Effector memory CD8-positive, alpha-beta T cell (primary cell): ENCODE measurements around the gene ATP6V0C.

Source experiments
- ATAC-seq: fragments of 150-1000 bp; cut with Tn5 transposase; replicated peaks from 2 replicates; pipeline ENCODE4 v1.10.0; 2021; ENCODE audit warnings: mild to moderate bottlenecking, moderate library complexity
- DNase-seq, 3 experiments: peaks; one replicate each; pipeline ENCODE4 v3.0.0; 2021
- H3K27ac Mint-ChIP-seq, 2 donors: one replicate each; pipeline ENCODE4 v1.8.0; 2022; ENCODE audit warnings: mild to moderate bottlenecking in 2 of 2, mixed read lengths in 2 of 2, moderate library complexity in 2 of 2
- H3K27me3 Mint-ChIP-seq, 2 donors: one replicate each; pipeline ENCODE4 v1.8.0; 2022; ENCODE audit warnings: mixed read lengths in 2 of 2
- H3K36me3 Mint-ChIP-seq: one replicate; pipeline ENCODE4 v1.8.0; 2022; ENCODE audit warnings: mild to moderate bottlenecking, moderate library complexity, mixed read lengths; ENCODE audit not compliant: insufficient read depth
- H3K4me1 Mint-ChIP-seq, 2 donors: one replicate each; pipeline ENCODE4 v1.8.0; 2022; ENCODE audit warnings: low read depth in 2 of 2, mixed read lengths in 2 of 2
- H3K4me3 Mint-ChIP-seq, 2 donors: one replicate each; pipeline ENCODE4 v1.8.0; 2022; ENCODE audit warnings: mild to moderate bottlenecking in 2 of 2, mixed read lengths in 2 of 2, moderate library complexity in 2 of 2
- H3K9me3 Mint-ChIP-seq, 2 donors: one replicate each; pipeline ENCODE4 v1.8.0; 2022; ENCODE audit warnings: mixed read lengths in 2 of 2
- total RNA-seq, 9 experiments: gene quantifications; one replicate each; lab custom pipeline; 2026; lab: John Stamatoyannopoulos, UW

The ATP6V0C gene
- total RNA-seq = 0.39 to 4.3 (median 0.85) reads per million in 9 experiments

DNA sequence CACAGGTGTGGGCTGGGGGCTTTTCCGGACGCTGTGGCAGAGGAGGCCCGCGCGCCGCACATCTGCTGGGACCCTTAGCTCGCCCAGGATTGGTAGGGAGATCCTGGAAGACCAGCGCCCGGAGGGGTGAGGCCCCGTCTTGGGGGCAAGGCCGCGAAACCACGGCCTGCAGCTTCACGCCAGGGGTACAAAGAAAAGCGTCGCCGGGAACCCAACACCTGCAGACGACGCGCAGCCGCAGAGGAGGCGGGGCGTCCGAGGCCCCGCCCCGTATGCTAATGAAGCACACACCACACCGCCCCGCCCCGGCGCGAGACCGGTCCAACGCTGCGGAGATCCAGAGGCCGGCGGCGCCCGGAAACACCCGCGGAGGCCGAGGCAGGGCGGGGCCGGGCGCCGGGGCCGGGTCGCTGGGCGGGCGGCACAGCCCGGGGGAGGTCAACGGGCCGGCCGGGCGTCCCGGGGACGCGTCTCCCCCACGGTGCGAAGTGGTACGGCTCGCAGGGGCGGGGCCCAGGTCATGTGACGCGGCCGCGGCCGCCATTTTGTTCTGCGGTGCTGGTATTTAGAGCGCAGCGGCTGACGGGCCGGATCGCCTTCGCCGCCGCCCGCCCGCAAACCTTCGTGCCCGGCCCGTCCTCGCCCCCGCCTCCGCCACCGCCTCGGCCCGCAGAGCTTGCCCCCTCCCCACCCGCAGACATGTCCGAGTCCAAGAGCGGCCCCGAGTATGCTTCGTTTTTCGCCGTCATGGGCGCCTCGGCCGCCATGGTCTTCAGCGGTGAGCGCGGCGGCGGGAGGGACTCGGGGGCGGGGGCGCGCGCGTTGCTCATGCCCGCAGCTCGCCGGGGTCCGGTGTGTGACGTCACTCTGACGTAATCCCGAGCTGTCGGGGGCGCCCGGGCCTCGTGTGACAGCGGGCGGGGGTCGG, at the start of gene ATP6V0C:
ATP6V0C (plus strand) TSS at position 548 of the 928 bp plus-strand sequence; CDS start at position 700, 152 bp downstream.
- peak; percentile 82 for ATAC-seq
- H3K4me1 Mint-ChIP-seq = peaks cover 40 to 50% of the 10 kb centered on the region in 2 donors
- no peaks in the 10 kb centered on the region for H3K9me3 Mint-ChIP-seq
- peak within 1 kb of the TSS; percentile 91 for H3K4me3 Mint-ChIP-seq
- no peaks in the 10 kb centered on the region for H3K27me3 Mint-ChIP-seq
- peak; percentile 87 to 90 (median 89) for DNase-seq
- H3K27ac Mint-ChIP-seq = peak within 1 kb of the TSS; percentile 96
- peaks cover 54% of the 10 kb centered on the region for H3K36me3 Mint-ChIP-seq

DNA sequence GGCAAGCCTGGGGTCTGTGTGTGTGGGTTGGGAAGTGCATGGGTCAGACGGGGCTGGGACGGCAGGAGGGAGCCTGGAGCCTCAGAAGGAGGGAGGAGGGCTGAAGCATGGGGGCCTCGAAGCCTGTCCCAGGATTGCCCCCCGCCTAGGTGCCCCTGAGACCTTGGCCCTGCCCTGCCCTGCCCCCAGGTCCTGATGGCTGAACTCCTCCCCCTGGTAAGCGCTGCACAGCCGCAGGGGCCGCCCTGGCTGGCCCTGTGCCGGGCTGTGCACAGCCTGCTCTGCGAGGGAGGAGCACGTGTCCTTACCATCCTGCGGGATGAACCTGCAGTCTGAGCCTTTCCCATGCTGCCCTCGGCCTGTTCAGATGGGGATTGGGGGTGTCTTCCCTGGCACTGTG, 49.4 kb upstream of the ATP6V0C start:
- no peaks in the 10 kb centered on the region for H3K36me3 Mint-ChIP-seq
- no peak overlapping the region for H3K4me3 Mint-ChIP-seq
- peaks cover under 1 to 23% of the 10 kb centered on the region in 2 donors for H3K27me3 Mint-ChIP-seq
- DNase-seq (no peak), ATAC-seq (no peak)
- H3K9me3 Mint-ChIP-seq = no peaks in the 10 kb centered on the region
- peaks cover 5% of the 10 kb centered on the region in 2 donors for H3K4me1 Mint-ChIP-seq
- H3K27ac Mint-ChIP-seq = no peak overlapping the region

DNA sequence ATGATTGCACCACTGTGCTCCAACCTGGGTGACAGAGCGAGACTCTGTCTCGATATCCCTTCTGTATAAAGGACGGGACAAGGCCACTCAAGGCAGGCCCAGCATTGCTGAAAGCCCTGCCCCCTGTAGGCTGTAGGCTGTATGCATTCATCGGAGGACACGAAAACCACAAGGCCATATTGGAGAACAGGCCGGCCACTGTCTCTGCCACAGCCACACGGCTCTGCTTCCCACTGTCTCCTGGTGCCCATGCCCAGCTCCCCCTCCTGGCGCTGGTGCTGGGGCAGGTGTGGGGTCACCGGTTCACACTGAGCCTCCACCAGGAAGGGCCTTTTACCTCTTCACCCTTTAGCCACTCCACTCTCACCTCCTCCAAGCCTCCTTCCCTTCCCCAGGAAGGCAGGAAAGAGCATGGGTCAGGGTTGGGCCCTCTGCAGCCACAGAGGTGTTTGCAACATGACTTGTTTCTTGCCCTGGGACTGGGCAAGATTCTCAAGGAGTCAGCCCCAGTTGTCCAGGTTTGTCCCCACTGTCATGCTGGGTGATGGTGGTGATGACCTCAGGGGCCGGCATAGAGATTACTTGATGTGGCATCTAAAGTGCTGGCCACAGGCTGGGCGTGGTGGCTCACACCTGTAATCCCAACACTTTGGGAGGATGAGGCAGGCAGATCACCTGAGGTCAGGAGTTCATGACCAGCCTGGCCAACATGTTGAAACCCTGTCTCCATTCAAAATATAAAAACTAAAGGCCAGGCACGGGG, 47.9 kb upstream of the ATP6V0C start:
- Mint-ChIP-seq H3K4me1 (peaks cover 0 to 7% of the 10 kb centered on the region in 2 donors), H3K4me3 (no peak overlapping the region), H3K27ac (no peak overlapping the region), H3K27me3 (peaks cover 13 to 38% of the 10 kb centered on the region in 2 donors), H3K36me3 (no peaks in the 10 kb centered on the region), H3K9me3 (no peaks in the 10 kb centered on the region)
- ATAC-seq (no peak), DNase-seq (no peak)

DNA sequence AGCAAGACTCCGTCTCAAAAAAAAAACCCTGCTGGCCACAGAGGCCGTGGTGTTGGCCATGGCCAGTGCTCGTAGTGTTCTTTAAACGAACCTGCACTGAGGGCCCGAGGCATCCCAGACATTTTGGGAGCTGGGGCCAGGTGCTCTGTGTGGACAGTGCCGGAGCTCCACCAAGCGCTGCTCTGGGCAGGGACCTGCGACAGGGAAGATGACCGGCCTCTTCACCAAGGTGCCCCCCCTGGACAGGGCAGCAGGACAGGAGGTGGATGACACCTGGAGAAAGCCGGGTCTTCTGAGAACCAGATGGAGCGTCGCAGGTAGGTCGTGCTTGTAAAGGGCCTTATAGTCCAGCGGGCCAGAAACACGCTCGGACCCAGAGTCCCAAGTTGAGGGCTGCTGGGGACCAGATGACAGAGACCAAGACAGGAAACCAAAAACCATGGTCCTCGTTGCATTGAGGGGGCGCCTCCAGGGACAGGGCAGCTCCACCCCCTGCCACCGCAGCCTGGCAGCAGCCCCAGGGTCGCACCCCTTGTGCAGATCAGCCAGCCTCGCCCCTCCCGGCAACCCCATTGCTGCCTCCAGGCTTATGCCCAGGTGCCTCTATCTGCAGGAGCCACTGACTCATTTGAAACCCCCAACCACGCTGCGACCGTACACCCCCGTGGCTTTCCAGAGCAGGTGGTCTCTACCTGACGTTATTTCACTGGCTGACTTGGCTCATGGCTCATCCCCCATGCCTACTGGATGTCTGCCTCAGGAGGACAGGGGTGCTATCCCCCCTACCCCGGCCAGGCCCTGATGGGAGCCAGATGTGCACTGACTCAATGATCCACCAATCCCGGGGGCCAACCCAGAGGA, 46.9 kb upstream of the ATP6V0C start:
- Mint-ChIP-seq H3K27ac (no peak overlapping the region), H3K27me3 (peaks cover 13 to 40% of the 10 kb centered on the region in 2 donors), H3K4me1 (peaks cover 0 to 7% of the 10 kb centered on the region in 2 donors), H3K9me3 (no peaks in the 10 kb centered on the region), H3K36me3 (no peaks in the 10 kb centered on the region), H3K4me3 (peak overlapping the region in 1 of 2 donors; percentile 6)
- DNase-seq (no peak), ATAC-seq (no peak)

DNA sequence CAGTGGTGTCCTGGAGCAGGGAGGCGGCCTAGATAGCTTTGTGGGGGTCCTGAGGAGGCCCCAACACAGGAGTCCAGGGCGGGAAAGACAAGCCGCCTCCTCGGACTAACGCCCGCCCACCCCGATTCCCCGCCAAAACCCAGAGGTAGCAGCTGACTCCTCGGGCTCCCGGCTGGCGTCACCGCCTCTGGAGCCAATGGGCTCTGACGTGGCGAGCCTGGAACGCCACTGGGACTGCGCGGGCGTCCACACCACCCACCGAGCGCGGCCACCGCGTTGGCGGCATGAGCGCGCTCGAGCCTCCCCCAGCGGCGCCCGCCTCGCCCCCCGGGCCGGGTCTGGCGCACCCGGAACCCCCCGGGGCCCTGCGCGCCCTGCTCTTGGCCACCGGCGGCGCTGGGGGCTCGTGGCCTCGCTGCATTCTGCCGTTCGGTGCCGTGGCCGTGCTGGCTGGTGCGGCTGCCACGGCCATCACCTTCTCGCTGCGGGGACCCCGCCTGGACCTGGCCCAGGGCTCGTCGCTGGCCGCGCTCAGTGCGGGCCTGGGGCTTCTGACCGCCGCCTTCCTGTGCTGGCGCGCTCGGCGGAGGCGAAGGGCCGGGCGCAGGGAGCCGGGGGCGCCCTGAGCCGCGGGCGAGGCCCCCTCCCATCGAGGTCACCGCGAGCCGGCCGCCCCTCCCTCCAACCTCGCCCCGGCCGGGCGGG, 46.1 kb upstream of the ATP6V0C start:
- Mint-ChIP-seq H3K4me1 (peaks cover 0 to 7% of the 10 kb centered on the region in 2 donors), H3K4me3 (peak overlapping the region; percentile 57 to 59), H3K36me3 (no peaks in the 10 kb centered on the region), H3K27me3 (peaks cover 13 to 47% of the 10 kb centered on the region in 2 donors), H3K9me3 (no peaks in the 10 kb centered on the region), H3K27ac (no peak overlapping the region)
- ATAC-seq = peak; percentile 59
- no peak for DNase-seq

DNA sequence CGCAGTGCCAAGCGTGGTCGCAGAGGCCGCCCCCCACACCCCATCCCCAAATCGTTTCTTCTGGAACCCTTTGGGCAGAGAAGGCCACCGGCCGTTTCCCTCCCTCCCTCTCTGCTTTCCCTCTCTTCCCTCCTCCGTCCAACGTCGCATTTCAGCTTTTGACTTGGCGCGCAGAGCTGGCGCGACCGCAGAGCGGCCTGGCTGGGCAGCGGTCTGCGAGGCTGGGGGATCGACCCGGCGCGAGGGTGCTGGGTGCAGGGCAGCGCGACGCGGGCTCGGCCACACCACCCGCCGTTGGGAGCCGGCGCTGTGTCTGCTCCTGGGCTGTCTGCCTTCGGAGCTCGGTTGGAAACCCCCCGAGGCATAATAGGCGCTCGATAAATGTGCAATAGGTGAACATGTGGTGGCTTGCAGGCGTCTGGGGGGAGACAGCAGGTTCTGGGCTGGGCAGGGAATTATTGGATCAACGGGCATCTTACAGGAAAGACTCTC, 45.5 kb upstream of the ATP6V0C start:
- peak; percentile 64 for ATAC-seq
- H3K9me3 Mint-ChIP-seq = no peaks in the 10 kb centered on the region
- no peak for DNase-seq
- H3K36me3 Mint-ChIP-seq = no peaks in the 10 kb centered on the region
- peak overlapping the region; percentile 57 to 59 for H3K4me3 Mint-ChIP-seq
- H3K27me3 Mint-ChIP-seq = peaks cover 13 to 53% of the 10 kb centered on the region in 2 donors
- H3K4me1 Mint-ChIP-seq = peaks cover 5 to 10% of the 10 kb centered on the region in 2 donors
- no peak overlapping the region for H3K27ac Mint-ChIP-seq

DNA sequence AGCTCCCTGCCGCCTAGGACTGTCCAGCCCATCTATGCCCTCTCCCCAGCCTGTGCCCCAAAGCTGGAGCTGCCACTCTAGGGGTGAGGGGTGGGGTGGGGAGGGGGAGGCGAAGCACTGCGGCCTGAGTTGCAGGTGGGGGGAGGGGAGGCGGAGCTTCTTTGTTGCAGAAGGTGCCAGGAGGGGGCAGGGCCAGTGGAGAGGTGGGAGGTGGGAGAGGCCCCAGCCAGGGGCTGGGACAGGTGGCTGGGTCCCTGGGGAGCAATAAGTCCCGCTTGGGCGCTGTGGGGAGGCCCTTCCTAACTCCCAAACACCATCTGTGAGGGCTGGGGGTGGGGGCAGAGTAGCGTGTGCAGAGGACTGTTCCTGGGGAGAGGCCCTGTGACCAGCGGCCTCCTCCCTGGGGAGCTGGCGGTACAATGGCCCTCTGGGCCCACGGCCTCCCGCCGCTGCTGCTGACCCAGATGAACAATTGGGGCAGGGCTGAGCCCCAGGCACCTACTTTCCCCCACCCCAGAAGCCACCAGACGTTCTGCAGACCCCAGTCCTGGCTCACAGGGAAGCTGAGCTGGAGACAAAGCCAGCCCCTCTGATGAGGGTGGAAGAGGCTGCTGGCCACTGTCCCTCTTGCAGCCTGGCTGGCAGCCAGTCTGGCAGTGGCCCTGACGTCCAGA, 44.9 kb upstream of the ATP6V0C start:
- Mint-ChIP-seq H3K4me1 (peaks cover 7 to 11% of the 10 kb centered on the region in 2 donors), H3K27me3 (peaks cover 13 to 56% of the 10 kb centered on the region in 2 donors), H3K4me3 (peak overlapping the region; percentile 57 to 59), H3K9me3 (no peaks in the 10 kb centered on the region), H3K27ac (no peak overlapping the region), H3K36me3 (no peaks in the 10 kb centered on the region)
- ATAC-seq (no peak), DNase-seq (no peak)

DNA sequence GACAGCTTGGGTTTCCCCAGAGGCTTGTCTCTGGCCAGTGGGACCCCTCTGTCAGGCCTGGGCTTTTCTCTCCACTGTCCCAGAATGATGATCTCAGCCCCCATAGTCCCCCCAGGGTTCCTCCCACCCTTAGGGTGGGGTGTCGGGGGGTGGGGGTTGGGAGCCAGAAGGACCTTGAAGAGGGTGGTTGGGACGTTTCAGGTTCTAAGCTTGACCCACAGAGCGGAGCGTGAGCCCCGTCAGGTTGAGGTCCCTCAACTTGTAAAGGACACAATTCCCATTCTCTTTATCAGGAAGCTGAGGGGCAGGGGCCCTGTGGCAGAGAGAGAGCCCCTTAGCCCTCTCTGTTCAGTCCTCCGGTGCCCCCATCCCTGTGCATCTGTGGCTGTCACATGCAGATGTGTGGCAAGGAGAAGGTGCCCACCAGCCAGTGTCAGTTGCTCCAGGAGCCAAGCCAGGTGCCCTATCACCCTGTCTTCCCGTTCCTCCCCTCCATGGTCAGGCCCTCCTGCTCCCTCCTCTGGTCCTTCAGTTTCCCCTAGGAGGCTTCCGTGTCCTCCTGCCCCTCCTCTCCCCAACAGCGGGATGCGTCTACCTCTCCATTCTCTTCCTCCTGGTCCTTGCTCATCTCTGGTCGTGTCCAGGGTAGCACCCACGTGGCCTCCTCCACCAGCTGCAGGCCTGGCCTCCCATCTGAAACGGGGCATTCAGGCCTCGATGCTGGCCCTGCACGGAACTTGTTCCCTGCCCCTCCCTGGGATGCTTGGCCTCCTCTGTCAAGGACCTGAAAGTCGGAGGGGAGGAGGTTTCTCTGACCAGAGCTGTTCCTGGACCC, 44.1 kb upstream of the ATP6V0C start:
- Mint-ChIP-seq H3K9me3 (no peaks in the 10 kb centered on the region), H3K4me3 (no peak overlapping the region), H3K36me3 (no peaks in the 10 kb centered on the region), H3K4me1 (peaks cover 7 to 11% of the 10 kb centered on the region in 2 donors), H3K27me3 (peaks cover 13 to 56% of the 10 kb centered on the region in 2 donors), H3K27ac (no peak overlapping the region)
- ATAC-seq (no peak), DNase-seq (no peak)

DNA sequence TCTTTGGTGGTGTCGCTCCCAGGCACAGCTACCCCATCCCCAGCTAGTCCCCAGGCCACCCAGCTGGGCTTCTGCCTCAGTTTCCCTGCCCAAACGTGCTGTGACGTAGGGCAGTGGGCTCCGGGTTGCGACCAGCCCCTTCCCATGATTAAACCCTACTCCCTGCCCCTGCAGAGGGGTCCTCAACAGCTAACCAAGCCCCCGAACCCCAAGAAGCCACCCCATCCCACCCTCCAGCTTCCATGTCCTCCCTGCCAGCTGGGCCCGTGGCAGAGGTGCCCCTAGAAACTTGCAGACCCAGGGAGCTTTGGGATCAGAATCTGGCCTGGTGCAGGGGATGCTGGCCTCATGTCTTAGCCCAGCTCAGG, 43.5 kb upstream of the ATP6V0C start:
- ATAC-seq = no peak
- Mint-ChIP-seq H3K27ac (no peak overlapping the region), H3K4me1 (peaks cover 7 to 11% of the 10 kb centered on the region in 2 donors), H3K27me3 (peaks cover 13 to 56% of the 10 kb centered on the region in 2 donors), H3K9me3 (no peaks in the 10 kb centered on the region), H3K4me3 (peak overlapping the region in 1 of 2 donors; percentile 45), H3K36me3 (no peaks in the 10 kb centered on the region)
- DNase-seq = no peak

DNA sequence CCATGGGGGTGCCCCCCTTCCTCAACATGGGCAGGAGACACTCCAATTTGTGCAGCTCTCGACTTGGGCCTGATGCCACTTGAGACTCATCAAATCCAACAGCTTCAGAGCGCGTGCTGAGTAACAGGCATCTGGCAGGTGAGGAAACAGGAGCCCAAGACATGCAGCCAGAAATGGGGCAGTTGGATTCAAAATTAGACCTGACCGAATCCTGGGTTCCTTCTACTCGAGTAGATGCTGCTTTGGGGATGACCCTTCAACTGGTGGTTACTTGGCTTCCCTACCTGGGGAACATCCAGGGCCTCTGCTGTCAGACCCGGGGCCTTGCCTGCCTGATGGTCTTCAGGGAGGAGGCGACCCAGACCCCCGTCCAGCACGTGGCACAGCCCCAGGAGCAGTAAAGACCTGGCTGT, 43.1 kb upstream of the ATP6V0C start:
- ATAC-seq = no peak
- peaks cover 13 to 56% of the 10 kb centered on the region in 2 donors for H3K27me3 Mint-ChIP-seq
- H3K4me3 Mint-ChIP-seq = peak overlapping the region in 1 of 2 donors; percentile 45
- H3K27ac Mint-ChIP-seq = no peak overlapping the region
- H3K4me1 Mint-ChIP-seq = peaks cover 7 to 11% of the 10 kb centered on the region in 2 donors
- DNase-seq = no peak
- H3K9me3 Mint-ChIP-seq = no peaks in the 10 kb centered on the region
- H3K36me3 Mint-ChIP-seq = no peaks in the 10 kb centered on the region

DNA sequence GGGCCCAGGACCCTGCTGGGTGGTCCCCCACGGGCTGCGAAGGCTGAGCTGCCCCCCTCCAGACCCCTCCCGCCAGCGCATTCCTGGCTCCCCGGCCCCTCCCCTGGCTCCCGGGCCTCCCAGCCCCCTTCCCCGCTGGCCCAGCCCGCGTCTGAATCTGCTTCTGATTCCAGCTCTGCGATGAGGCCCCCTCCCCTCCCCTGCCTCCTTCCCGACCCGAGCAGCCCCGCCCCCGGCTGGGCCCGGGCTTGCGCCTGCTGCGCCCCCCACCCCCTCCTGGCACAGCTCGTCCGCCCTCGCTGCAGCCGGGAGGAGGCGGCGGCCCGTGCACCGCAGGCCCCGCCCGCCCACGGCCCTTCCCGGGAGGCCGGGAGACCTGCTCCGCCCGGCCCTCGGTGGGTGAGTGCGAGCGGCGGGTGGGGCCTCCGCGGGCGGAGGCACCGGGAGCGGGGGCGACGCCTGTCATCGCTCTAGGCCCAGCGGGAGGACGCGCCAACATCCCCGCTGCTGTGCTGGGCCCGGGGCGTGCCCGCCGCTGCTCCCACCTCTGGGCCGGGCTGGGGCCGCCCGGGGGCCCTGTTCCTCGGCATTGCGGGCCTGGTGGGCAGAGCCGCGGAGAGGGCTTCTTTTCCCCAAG, 42.6 kb upstream of the ATP6V0C start, which contains the start of gene NTN3:
NTN3 (plus strand) TSS at position 282 of the 637 bp plus-strand sequence. CDS start 405 bp downstream, outside the sequence.
- ATAC-seq = no peak
- no peak for DNase-seq
- Mint-ChIP-seq H3K4me1 (peaks cover 12 to 13% of the 10 kb centered on the region in 2 donors), H3K27ac (no peak within 1 kb of the TSS), H3K36me3 (no peaks in the 10 kb centered on the region), H3K27me3 (peaks cover 13 to 56% of the 10 kb centered on the region in 2 donors), H3K9me3 (no peaks in the 10 kb centered on the region), H3K4me3 (peak within 1 kb of the TSS in 1 of 2 donors; percentile 45)
